H1 (cell line): ENCODE results near the gene B4GALNT1. TPM values are rescaled to one million over a fixed set of nuclear protein-coding genes. Genes with fewer than 3 reads are reported as not detected.

Experiments
- CTCF ChIA-PET: fragments of 300-600 bp; sonication (Branson Sonifier 250); formaldehyde crosslinking; loops from one replicate; lab custom pipeline; 2021; ENCODE audit not compliant: partially characterized antibody; lab: Charles Lee
- POLR2A ChIA-PET: fragments of 300-600 bp; sonication (Branson Sonifier 250); formaldehyde crosslinking; loops from one replicate; lab custom pipeline; 2021; ENCODE audit warnings: inconsistent platforms; ENCODE audit not compliant: partially characterized antibody; lab: Charles Lee
- DNase-seq, 2 experiments: peaks; one replicate each; pipeline versions ENCODE4 v3.0.0 to v3.0.0-alpha.2; 2010 to 2022; ENCODE audit warnings: low spot score in 2 of 2, low read depth in 1 of 2, mixed read lengths in 1 of 2
- FAIRE-seq: peaks from 2 replicates; lab custom pipeline; 2011; peaks lifted over from hg19 to GRCh38; lab: Jason Lieb, UNC
- H2AFZ ChIP-seq: 2 replicates; pipeline ENCODE4 v1.8.1; 2012; ENCODE audit warnings: low read length, inconsistent platforms
- H2AK5ac ChIP-seq: 2 replicates; pipeline ENCODE4 v1.6.1; 2013; ENCODE audit warnings: low read depth, low read length
- H2BK120ac ChIP-seq: replicated peaks from 2 replicates; pipeline ENCODE3; 2013; ENCODE audit warnings: low read depth, low read length, inconsistent platforms
- H2BK12ac ChIP-seq: 2 replicates; pipeline ENCODE4 v1.6.1; 2013; ENCODE audit warnings: low read depth, low read length
- H2BK15ac ChIP-seq: 2 replicates; pipeline ENCODE4 v1.6.1; 2013; ENCODE audit warnings: low read length
- H2BK20ac ChIP-seq: 2 replicates; pipeline ENCODE4 v1.6.1; 2013; ENCODE audit warnings: low read length
- H2BK5ac ChIP-seq: 2 replicates; pipeline ENCODE4 v1.6.1; 2013; ENCODE audit warnings: low read depth, low read length
- H3K14ac ChIP-seq: 2 replicates; pipeline ENCODE4 v1.6.1; 2013; ENCODE audit warnings: inconsistent platforms; ENCODE audit not compliant: insufficient read length
- H3K18ac ChIP-seq: 2 replicates; pipeline ENCODE4 v1.6.1; 2013; ENCODE audit warnings: low read length; ENCODE audit errors: extremely low read depth
- H3K23ac ChIP-seq: 2 replicates; pipeline ENCODE4 v1.6.1; 2013; ENCODE audit warnings: inconsistent platforms; ENCODE audit not compliant: insufficient read length
- H3K23me2 ChIP-seq: 2 replicates; pipeline ENCODE4 v1.6.1; 2013; ENCODE audit warnings: low read depth, low read length
- H3K27ac ChIP-seq: 2 replicates; pipeline ENCODE4 v1.6.1; 2011; ENCODE audit warnings: low read depth, low read length, inconsistent platforms
- H3K27me3 ChIP-seq, 4 experiments: replicated peaks in 1 of 4; 1 replicate in 1 of 4; 2 replicates in 3 of 4; pipeline versions ENCODE4 v1.6.1 to v1.8.1; 2011 to 2013; ENCODE audit warnings: low read length in 3 of 4, mild to moderate bottlenecking in 3 of 4, inconsistent platforms in 2 of 4, mixed read lengths in 2 of 4, moderate library complexity in 1 of 4; ENCODE audit not compliant: control insufficient read depth in 3 of 4, insufficient read depth in 3 of 4; ENCODE audit errors: extremely low read depth in 1 of 4
- H3K36me3 ChIP-seq, 4 experiments: 2 replicates each; pipeline versions ENCODE4 v1.6.1 to v1.8.1; 2011 to 2013; ENCODE audit warnings: mild to moderate bottlenecking in 4 of 4, low read length in 3 of 4, moderate library complexity in 2 of 4, control low read depth in 1 of 4, inconsistent platforms in 1 of 4; ENCODE audit not compliant: insufficient read depth in 4 of 4, control insufficient read depth in 2 of 4
- H3K4ac ChIP-seq: replicated peaks from 2 replicates; pipeline ENCODE3; 2013; ENCODE audit warnings: low read length, low read depth, mixed read lengths, inconsistent platforms; ENCODE audit not compliant: insufficient read length
- H3K4me1 ChIP-seq, 4 experiments: replicated peaks in 1 of 4; 1 replicate in 1 of 4; 2 replicates in 3 of 4; pipeline versions ENCODE4 v1.6.1 to v1.8.1; 2011 to 2013; ENCODE audit warnings: low read length in 3 of 4, inconsistent platforms in 2 of 4, mixed read lengths in 1 of 4; ENCODE audit not compliant: insufficient read depth in 4 of 4, control insufficient read depth in 3 of 4
- H3K4me2 ChIP-seq, 2 experiments: 2 replicates each; pipeline versions ENCODE4 v1.6.1 to v1.8.1; 2011 to 2013; ENCODE audit warnings: low read depth in 2 of 2, low read length in 2 of 2, control low read depth in 1 of 2, inconsistent platforms in 1 of 2, mild to moderate bottlenecking in 1 of 2; ENCODE audit not compliant: insufficient read depth in 1 of 2
- H3K4me3 ChIP-seq, 4 experiments: fragments of 200-600, 300-600 bp in 1 of 4; sonication (generic), shearing (Covaris generic), sonication (Bioruptor Twin) in 1 of 4; 2 replicates each; pipeline versions ENCODE4 v1.5.1 to v1.8.1; 2011 to 2016; ENCODE audit warnings: low read length in 4 of 4, low read depth in 3 of 4, control low read depth in 2 of 4, inconsistent platforms in 2 of 4, mild to moderate bottlenecking in 2 of 4, mixed read lengths in 1 of 4, moderate library complexity in 1 of 4; ENCODE audit not compliant: insufficient read depth in 2 of 4; ENCODE audit errors: extremely low read depth in 1 of 4
- H3K56ac ChIP-seq: replicated peaks from 2 replicates; pipeline ENCODE3; 2013; ENCODE audit warnings: low read depth, mild to moderate bottlenecking, mixed read lengths, low read length, inconsistent platforms; ENCODE audit not compliant: insufficient read length
- H3K79me1 ChIP-seq: 2 replicates; pipeline ENCODE4 v1.6.1; 2013; ENCODE audit warnings: low read depth, low read length, control low read depth
- H3K79me2 ChIP-seq, 2 experiments: 2 replicates each; pipeline versions ENCODE4 v1.6.1 to v1.8.1; 2012 to 2013; ENCODE audit warnings: low read length in 2 of 2, mild to moderate bottlenecking in 2 of 2, inconsistent platforms in 1 of 2; ENCODE audit not compliant: insufficient read depth in 2 of 2, control insufficient read depth in 1 of 2
- H3K9ac ChIP-seq, 4 experiments: replicated peaks in 1 of 4; 1 replicate in 1 of 4; 2 replicates in 3 of 4; pipeline versions ENCODE4 v1.6.1 to v1.8.1; 2011 to 2013; ENCODE audit warnings: low read depth in 3 of 4, low read length in 3 of 4, control low read depth in 2 of 4, mild to moderate bottlenecking in 2 of 4, moderate library complexity in 2 of 4, inconsistent platforms in 1 of 4; ENCODE audit errors: extremely low read depth in 1 of 4
- H3K9me3 ChIP-seq, 2 experiments: 2 replicates each; pipeline versions ENCODE4 v1.6.1 to v1.8.1; 2012 to 2013; ENCODE audit warnings: mild to moderate bottlenecking in 2 of 2, moderate library complexity in 2 of 2, control low read depth in 1 of 2, inconsistent platforms in 1 of 2, low read depth in 1 of 2, low read length in 1 of 2, mixed read lengths in 1 of 2; ENCODE audit not compliant: insufficient read depth in 2 of 2
- H4K20me1 ChIP-seq, 2 experiments: replicated peaks in 1 of 2; 2 replicates each; pipeline versions ENCODE3 to v1.8.1; 2011 to 2013; ENCODE audit warnings: inconsistent platforms in 2 of 2, low read length in 2 of 2, mild to moderate bottlenecking in 1 of 2; ENCODE audit not compliant: insufficient read depth in 2 of 2, control insufficient read depth in 1 of 2
- H4K5ac ChIP-seq: 2 replicates; pipeline ENCODE4 v1.6.1; 2013; ENCODE audit warnings: low read length, low read depth, mixed read lengths, inconsistent platforms; ENCODE audit not compliant: insufficient read length
- H4K8ac ChIP-seq: 2 replicates; pipeline ENCODE4 v1.8.0; 2013; ENCODE audit warnings: mild to moderate bottlenecking, moderate library complexity, low read length, inconsistent platforms; ENCODE audit not compliant: insufficient read depth; ENCODE audit errors: extremely low read depth
- H4K91ac ChIP-seq: replicated peaks from 2 replicates; pipeline ENCODE3; 2013; ENCODE audit warnings: low read length, mixed read lengths, inconsistent platforms; ENCODE audit not compliant: insufficient read length
- BACH1 ChIP-seq: IDR thresholded peaks from 2 replicates; pipeline ENCODE4 v1.6.1; 2012; ENCODE audit warnings: low read length, improper control_type of control experiment
- CEBPB ChIP-seq: IDR thresholded peaks from 2 replicates; pipeline ENCODE4 v1.6.1; 2012; ENCODE audit warnings: low read depth, low read length
- EGR1 ChIP-seq: IDR thresholded peaks from 2 replicates; pipeline ENCODE4 v1.6.1; 2011; ENCODE audit warnings: low read depth, low read length, borderline replicate concordance
- EP300 ChIP-seq, 2 experiments: IDR thresholded peaks; 1 replicate in 1 of 2; 2 replicates in 1 of 2; pipeline ENCODE4 v1.6.1; 2011 to 2012; ENCODE audit warnings: low read depth in 2 of 2, low read length in 2 of 2, mild to moderate bottlenecking in 2 of 2, borderline replicate concordance in 1 of 2, inconsistent platforms in 1 of 2, moderate library complexity in 1 of 2
- GTF2F1 ChIP-seq: IDR thresholded peaks from 2 replicates; pipeline ENCODE4 v1.6.1; 2012; ENCODE audit warnings: low read depth, low read length, improper control_type of control experiment, borderline replicate concordance
- NANOG ChIP-seq: IDR thresholded peaks from 2 replicates; pipeline ENCODE4 v1.6.1; 2011; ENCODE audit warnings: low read length, low read depth, mild to moderate bottlenecking, inconsistent platforms; ENCODE audit not compliant: insufficient read depth, poor library complexity, severe bottlenecking
- NRF1 ChIP-seq: IDR thresholded peaks from 2 replicates; pipeline ENCODE4 v1.6.1; 2011; ENCODE audit warnings: mild to moderate bottlenecking, low read depth, low read length, improper control_type of control experiment
- POU5F1 ChIP-seq: IDR thresholded peaks from 2 replicates; pipeline ENCODE4 v1.6.1; 2011; ENCODE audit warnings: low read depth, mild to moderate bottlenecking, low read length, moderate library complexity
- SP1 ChIP-seq: IDR thresholded peaks from 2 replicates; pipeline ENCODE4 v1.6.1; 2011; ENCODE audit warnings: low read depth, low read length
- WGBS, 2 experiments: shearing (Covaris generic) in 1 of 2; methylation state at CpG; one replicate each; pipeline versions ENCODE4 v1.1.6 to v1.1.7; 2013 to 2015; ENCODE audit warnings: low lambda C conversion rate in 2 of 2, mixed read lengths in 2 of 2, inconsistent platforms in 1 of 2, low coverage in 1 of 2, missing lambda C conversion rate in 1 of 2; ENCODE audit not compliant: insufficient replicate concordance in 2 of 2, insufficient coverage in 1 of 2, insufficient read length in 1 of 2; ENCODE audit errors: extremely low coverage in 1 of 2, missing lambda C conversion rate in 1 of 2; 5-methylcytosine and 5-hydroxymethylcytosine counted together
- polyA plus RNA-seq, 7 experiments: library from polyadenylated mRNA; depleted of rRNA in 3 of 7; stranded (reverse) in 5 of 7; unstranded in 2 of 7; fragments of >200 nt in 5 of 7; fragments of 200-250 nt in 2 of 7; gene quantifications; 1 replicate in 5 of 7; 2 replicates in 1 of 7; 4 replicates in 1 of 7; pipeline versions ENCODE4 v1.2.1 to v1.2.3, GENCODE V29; 2011 to 2013; ENCODE audit warnings: missing spikeins in 2 of 7, mixed read lengths in 2 of 7
- total RNA-seq: library from RNA; stranded (reverse); fragmentation: NEBNext Ultra II Directional; extraction: Animal tissue kit (Norgen Biotek cat#: 25700); gene quantifications from 2 replicates; pipeline ENCODE4 v1.2.1, GENCODE V29; 2021

Gene B4GALNT1
- total and polyA plus RNA-seq, 2 of the 8 experiments (the other 6 are each of a cell fraction or from before 2014, with no cell fraction given), result 1.5 to 2.3 TPM

DNA sequence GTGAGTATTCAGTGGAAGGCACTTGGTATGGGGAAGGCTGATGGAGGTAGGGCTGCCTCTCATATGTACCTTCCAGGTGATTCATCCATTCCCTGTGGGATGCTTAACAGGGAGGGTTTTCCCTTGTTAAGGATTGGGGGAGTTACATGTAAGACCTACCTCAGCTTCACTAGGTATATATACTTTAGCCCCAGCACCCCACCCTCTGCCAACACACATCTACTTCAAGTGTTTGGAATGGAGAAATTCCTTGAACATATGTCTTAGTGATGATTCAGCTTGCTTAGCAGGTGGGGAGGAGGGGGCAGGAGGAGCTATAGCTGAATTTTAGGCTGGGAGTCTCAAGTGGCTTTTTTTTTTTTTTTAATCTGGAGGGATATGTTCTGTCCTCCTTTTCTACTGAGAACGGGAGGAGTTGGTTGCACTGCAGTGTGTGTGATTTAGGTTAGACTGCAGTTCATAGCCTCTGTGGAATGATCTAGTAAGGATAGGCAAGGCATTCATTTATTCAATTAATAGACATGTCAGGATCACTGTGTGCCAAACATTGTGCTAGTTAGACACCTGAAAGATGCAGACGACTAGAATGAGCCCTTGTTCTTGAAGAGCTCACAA, 40.3 kb downstream of the B4GALNT1 start:
- no peak overlapping the region for H3K27ac ChIP-seq
- H3K27me3 ChIP-seq, result no peaks in the 10 kb centered on the region
- H2AK5ac ChIP-seq, result no peak overlapping the region
- peak overlapping the region in 1 of 2 experiments; percentile 83; a peak in 1 of 4 replicates for H3K4me2 ChIP-seq
- no peak for DNase-seq
- 88% methylated on average over 2 of the region's 2 CpGs; no CpG with 5 or more reads in 1 of the 2 experiments for WGBS, 2 experiments
- no peak overlapping the region for H3K4ac ChIP-seq
- peak overlapping the region in 1 of 4 experiments; percentile 95; a peak in 2 of 8 replicates for H3K4me3 ChIP-seq
- no peak overlapping the region for H2BK5ac ChIP-seq
- H3K14ac ChIP-seq, result no peak overlapping the region
- H3K9me3 ChIP-seq, result no peaks in the 10 kb centered on the region
- no peak overlapping the region for H2BK20ac ChIP-seq
- no peak overlapping the region for H2AFZ ChIP-seq
- peaks cover 15% of the 10 kb centered on the region; the same call in 1 of the 2 replicates for H3K23me2 ChIP-seq
- peaks cover 2 to 7% (median 3%) of the 10 kb centered on the region in 4 experiments; a peak in 6 of 7 replicates for H3K4me1 ChIP-seq
- no peak overlapping the region for H4K8ac ChIP-seq
- H3K79me1 ChIP-seq, result 0 out of 2 replicates have a peak, but pooled peaks cover 3% of the 10 kb centered on the region
- ChIA-PET POLR2A (interaction anchor here (1.2 to 6.2 kb wide), 8 partner anchors 8 to 152 kb away, joined by 3 to 60 read pairs (median 5); partner anchors contain the start of genes ARHGEF25, DTX3 and TSPAN31), CTCF (interaction anchor here (0.8 to 6.1 kb wide), 14 partner anchors 10 to 149 kb away, joined by 3 to 40 read pairs (median 5); partner anchors contain the start of genes DTX3 and OS9)
- TF ChIP-seq EGR1 (no peak), POU5F1 (no peak), EP300 (IDR thresholded peaks at IDR 0.05; ENCODE audit: borderline replicate concordance in 1 of 2, low read depth in 2 of 2, low read length in 2 of 2) (no peak), NRF1 (no peak), CEBPB (no peak), BACH1 (no peak), SP1 (no peak), NANOG (no peak), GTF2F1 (no peak)
- H3K36me3 ChIP-seq, result peaks cover 0 to 8% (median 3%) of the 10 kb centered on the region in 4 experiments; a peak in 2 of 8 replicates
- H3K9ac ChIP-seq, result no peak overlapping the region
- H3K23ac ChIP-seq, result no peak overlapping the region
- no peak overlapping the region for H4K91ac ChIP-seq
- H3K18ac ChIP-seq, result no peak overlapping the region
- H2BK120ac ChIP-seq, result no peak overlapping the region
- no peak overlapping the region for H3K56ac ChIP-seq
- peaks cover 5 to 20% of the 10 kb centered on the region in 2 experiments; a peak in 3 of 4 replicates for H3K79me2 ChIP-seq
- no peak overlapping the region for H2BK15ac ChIP-seq
- H4K5ac ChIP-seq, result no peak overlapping the region
- no peak for FAIRE-seq
- no peak overlapping the region for H2BK12ac ChIP-seq
- H4K20me1 ChIP-seq, result peaks cover 2 to 4% of the 10 kb centered on the region in 2 experiments
